Glutamatergic neuron (in vitro differentiated cells): ENCODE results near the gene AFF3. TPM values are rescaled to one million over a fixed set of nuclear protein-coding genes. Genes with fewer than 3 reads are reported as not detected.

Experiments
- DNase-seq: peaks from one replicate; pipeline ENCODE4 v3.0.0; 2022
- H3K27ac Mint-ChIP-seq: one replicate; pipeline ENCODE4 v1.8.0; 2020; ENCODE audit warnings: mild to moderate bottlenecking, mixed read lengths, inconsistent platforms; ENCODE audit not compliant: unreplicated experiment
- H3K27me3 Mint-ChIP-seq: one replicate; pipeline ENCODE4 v1.8.0; 2020; ENCODE audit warnings: mild to moderate bottlenecking, moderate library complexity, mixed read lengths, inconsistent platforms; ENCODE audit not compliant: unreplicated experiment
- H3K36me3 Mint-ChIP-seq: one replicate; pipeline ENCODE4 v1.8.0; 2020; ENCODE audit warnings: mild to moderate bottlenecking, mixed read lengths, inconsistent platforms; ENCODE audit not compliant: unreplicated experiment
- H3K4me1 Mint-ChIP-seq: one replicate; pipeline ENCODE4 v1.8.0; 2020; ENCODE audit warnings: mild to moderate bottlenecking, low read depth, mixed read lengths, inconsistent platforms; ENCODE audit not compliant: unreplicated experiment
- H3K4me3 Mint-ChIP-seq: one replicate; pipeline ENCODE4 v1.8.0; 2020; ENCODE audit warnings: mild to moderate bottlenecking, mixed read lengths, inconsistent platforms; ENCODE audit not compliant: unreplicated experiment
- H3K9me3 Mint-ChIP-seq: one replicate; pipeline ENCODE4 v1.8.0; 2020; ENCODE audit warnings: mild to moderate bottlenecking, moderate library complexity, mixed read lengths, inconsistent platforms; ENCODE audit not compliant: unreplicated experiment
- CTCF ChIP-seq: fragments of 200-600 bp; sonication (generic); IDR thresholded peaks from one replicate; pipeline ENCODE4 v1.5.0; 2021; ENCODE audit not compliant: partially characterized antibody, unreplicated experiment
- total RNA-seq: library from RNA; stranded (reverse); fragmentation: NEBNext Ultra II Directional; extraction: Animal tissue kit (Norgen Biotek cat#: 25700); gene quantifications from one replicate; pipeline ENCODE4 v1.2.1, GENCODE V29; 2021; ENCODE audit not compliant: unreplicated experiment

Gene AFF3
- total RNA-seq, 1 donor from 2014 or later: 125 TPM

- peaks cover 7% of the 10 kb centered on the region for H3K4me1 Mint-ChIP-seq
- no peak overlapping the region for H3K27ac Mint-ChIP-seq
- TF ChIP-seq CTCF: no peak
- no peak overlapping the region for H3K4me3 Mint-ChIP-seq
- H3K36me3 Mint-ChIP-seq: no peaks in the 10 kb centered on the region
- H3K9me3 Mint-ChIP-seq: peaks cover 3% of the 10 kb centered on the region
- peaks cover 3% of the 10 kb centered on the region for H3K27me3 Mint-ChIP-seq
- no peak for DNase-seq
Measured at GRCh38 chr2:99695130-99695943, 447.1 kb downstream of the AFF3 start.

GRCh38 chr2:99694331-99694730 is 448.1 kb downstream of the AFF3 start:
- Mint-ChIP-seq H3K4me3 (no peak overlapping the region), H3K4me1 (peaks cover 9% of the 10 kb centered on the region), H3K36me3 (no peaks in the 10 kb centered on the region), H3K9me3 (peaks cover 3% of the 10 kb centered on the region), H3K27me3 (peaks cover 4% of the 10 kb centered on the region), H3K27ac (peak overlapping the region; percentile 6)
- no peak for TF ChIP-seq CTCF
- no peak for DNase-seq

GRCh38 chr2:99692785-99693184 is 449.6 kb downstream of the AFF3 start:
- Mint-ChIP-seq H3K36me3 (no peaks in the 10 kb centered on the region), H3K9me3 (peaks cover 3% of the 10 kb centered on the region), H3K4me1 (peaks cover 15% of the 10 kb centered on the region), H3K4me3 (no peak overlapping the region), H3K27ac (no peak overlapping the region), H3K27me3 (peaks cover 9% of the 10 kb centered on the region)
- no peak for DNase-seq
- TF ChIP-seq CTCF: no peak

- H3K9me3 Mint-ChIP-seq: peaks cover 5% of the 10 kb centered on the region
- peaks cover 9% of the 10 kb centered on the region for H3K27me3 Mint-ChIP-seq
- peaks cover 15% of the 10 kb centered on the region for H3K4me1 Mint-ChIP-seq
Measured at GRCh38 chr2:99691926-99692325, 450.5 kb downstream of the AFF3 start.

More at GRCh38 chr2:99691926-99692325, 450.5 kb downstream of the AFF3 start:
- no peaks in the 10 kb centered on the region for H3K36me3 Mint-ChIP-seq
- no peak for TF ChIP-seq CTCF
- no peak overlapping the region for H3K4me3 Mint-ChIP-seq
- peak overlapping the region; percentile 59 for H3K27ac Mint-ChIP-seq
- no peak for DNase-seq
